ENCODE results near the gene SMAGP. TPM values are rescaled to one million over a fixed set of nuclear protein-coding genes. Genes with fewer than 3 reads are reported as not detected.
"Not testable (repeated sequence)": the region's sequence is repeated elsewhere in the genome, so short reads cannot be mapped to it uniquely, and the experiment has no call there.

The SMAGP gene
- total RNA-seq, 1 donor from 2014 or later, result 27.4 TPM

- no peak for TF ChIP-seq CTCF (IDR thresholded peaks at IDR 0.05)
- intact Hi-C loops (cut with DNase I), result no loop called here
- Histone ChIP-seq H3K9me3 (no peaks in the 10 kb centered on the region), H3K27ac (no peak overlapping the region), H3K27me3 (no peaks in the 10 kb centered on the region), H3K4me1 (no peaks in the 10 kb centered on the region), H3K36me3 (peaks cover 0 to 4% of the 10 kb centered on the region in 2 donors), H3K4me3 (no peak overlapping the region)
- no peak for DNase-seq (ENCODE audit: low spot score in 2 of 2)
Measured at GRCh38 chr12:51225234-51225633, 45.0 kb downstream of the SMAGP start.

- Histone ChIP-seq H3K27ac (no peak overlapping the region), H3K27me3 (no peaks in the 10 kb centered on the region)
Measured at GRCh38 chr12:51224625-51225024, 45.6 kb downstream of the SMAGP start.

GRCh38 chr12:51222461-51222860 lies 47.8 kb downstream of the SMAGP start:
- H3K9me3 ChIP-seq, result no peaks in the 10 kb centered on the region
- H3K27ac ChIP-seq, result no peak overlapping the region
- peaks cover 0 to 4% of the 10 kb centered on the region in 2 donors for H3K36me3 ChIP-seq
- peaks cover 4 to 10% of the 10 kb centered on the region in 2 donors for H3K4me1 ChIP-seq
- intact Hi-C loops (cut with DNase I), result no loop called here
- DNase-seq (ENCODE audit: low spot score in 2 of 2), result no peak
- H3K4me3 ChIP-seq, result no peak overlapping the region
- TF ChIP-seq CTCF (IDR thresholded peaks at IDR 0.05), result no peak
- no peaks in the 10 kb centered on the region for H3K27me3 ChIP-seq

More at GRCh38 chr12:51224625-51225024, 45.6 kb downstream of the SMAGP start:
- DNase-seq (ENCODE audit: low spot score in 2 of 2), result no peak
- Histone ChIP-seq H3K4me3 (no peak overlapping the region), H3K9me3 (no peaks in the 10 kb centered on the region), H3K4me1 (no peaks in the 10 kb centered on the region), H3K36me3 (peaks cover 0 to 4% of the 10 kb centered on the region in 2 donors)
- intact Hi-C loops (cut with DNase I), result no loop called here
- no peak for TF ChIP-seq CTCF (IDR thresholded peaks at IDR 0.05)

GRCh38 chr12:51219857-51220256 lies 50.4 kb downstream of the SMAGP start:
- peaks cover 4 to 15% of the 10 kb centered on the region in 2 donors for H3K4me1 ChIP-seq
- not testable (repeated sequence) for H3K27me3 ChIP-seq; DNase-seq (ENCODE audit: low spot score in 2 of 2); H3K27ac ChIP-seq; H3K36me3 ChIP-seq; H3K9me3 ChIP-seq; H3K4me3 ChIP-seq
- intact Hi-C loops (cut with DNase I), result loop anchor here (2.0 to 10.0 kb wide), 4 partner anchors 47 to 455 kb away; partner anchors contain the start of genes ATF1, SMAGP and TFCP2

- DNase-seq (ENCODE audit: low spot score in 2 of 2), result no peak
- Histone ChIP-seq H3K27me3 (no peaks in the 10 kb centered on the region), H3K4me3 (peak overlapping the region in 1 of 2 donors; percentile 98), H3K36me3 (peaks cover 0 to 4% of the 10 kb centered on the region in 2 donors), H3K27ac (peak overlapping the region; percentile 99), H3K9me3 (no peaks in the 10 kb centered on the region), H3K4me1 (peaks cover 4 to 15% of the 10 kb centered on the region in 2 donors)
- no peak for TF ChIP-seq CTCF (IDR thresholded peaks at IDR 0.05)
- intact Hi-C loops (cut with DNase I), result loop anchor here (2.0 to 10.0 kb wide), 4 partner anchors 47 to 455 kb away; partner anchors contain the start of genes ATF1, SMAGP and TFCP2
Measured at GRCh38 chr12:51219322-51219721, 50.9 kb downstream of the SMAGP start.

- peak overlapping the region; percentile 99 for H3K27ac ChIP-seq
- H3K4me3 ChIP-seq, result peak overlapping the region; percentile 98
- no peak for DNase-seq (ENCODE audit: low spot score in 2 of 2)
- intact Hi-C loops (cut with DNase I), result loop anchor here (1.0 to 10.0 kb wide), 6 partner anchors 20 to 454 kb away; partner anchors contain the start of genes ATF1, CSRNP2, DAZAP2 and SMAGP
- H3K36me3 ChIP-seq, result no peaks in the 10 kb centered on the region
- TF ChIP-seq CTCF (IDR thresholded peaks at IDR 0.05), result no peak
- no peaks in the 10 kb centered on the region for H3K9me3 ChIP-seq
- H3K27me3 ChIP-seq, result no peaks in the 10 kb centered on the region
- H3K4me1 ChIP-seq, result peaks cover 4 to 15% of the 10 kb centered on the region in 2 donors
Measured at GRCh38 chr12:51218607-51219161, 51.5 kb downstream of the SMAGP start.

All from ascending aorta (tissue), 2 donors.